ENCODE measurements around the gene LCORL. TPM values are rescaled to one million over a fixed set of nuclear protein-coding genes. Genes with fewer than 3 reads are reported as not detected.

Gene LCORL
- total RNA-seq, 1 experiment from 2014 or later: 18.0 TPM

- ChIA-PET CTCF (no interaction called here), POLR2A (no interaction called here), RAD21 (ENCODE audit: low non-redundant PET in 1 of 2, low total read pairs in 2 of 2, uncharacterized antibody in 2 of 2, unreplicated experiment in 2 of 2) (no interaction called here)
- Histone ChIP-seq H2AFZ (ENCODE audit: low read depth, low read length, poor library complexity, severe bottlenecking) (no peak overlapping the region), H3K4me1 (ENCODE audit: control insufficient read depth in 1 of 2, insufficient read depth in 2 of 2, low read length in 2 of 2) (no peaks in the 10 kb centered on the region), H3K36me3 (ENCODE audit: control insufficient read depth in 1 of 2, insufficient read depth in 2 of 2, low read length in 2 of 2) (no peaks in the 10 kb centered on the region), H3K27ac (ENCODE audit: low read depth, low read length) (no peak overlapping the region), H3K9me2 (ENCODE audit: insufficient read depth) (no peaks in the 10 kb centered on the region), H3K79me2 (ENCODE audit: insufficient read depth, low read length) (no peaks in the 10 kb centered on the region), H3K9ac (ENCODE audit: low read length) (no peak overlapping the region), H3K4me2 (ENCODE audit: low read length) (no peak overlapping the region), H3K4me3 (replicated peaks in 1 of 2; ENCODE audit: low read depth in 1 of 2, low read length in 2 of 2) (no peak overlapping the region), H3K27me3 (ENCODE audit: insufficient read depth, low read length) (no peaks in the 10 kb centered on the region), H3K9me3 (ENCODE audit: control insufficient read depth in 1 of 2, insufficient read depth in 1 of 2, low read depth in 1 of 2, low read length in 2 of 2) (0 out of 4 replicates have a peak, but pooled peaks cover 0 to 6% of the 10 kb centered on the region in 2 experiments), H4K20me1 (ENCODE audit: insufficient read depth) (no peaks in the 10 kb centered on the region)
- no peak for TF ChIP-seq YY1 (IDR thresholded peaks at IDR 0.05; ENCODE audit: extremely low read depth, insufficient replicate concordance, low read depth, low read length)
- peak; percentile 42; the same call in 1 of the 2 replicates for TF ChIP-seq CBX3 (IDR thresholded peaks at IDR 0.05; ENCODE audit: low read depth)
- BruUV-seq (replicated peaks): no TSS peak
- DNase-seq (ENCODE audit: low read depth, low spot score): no peak
- ATAC-seq: no peak
- intact Hi-C loops (cut with micrococcal nuclease): no loop called here
These were observed 41.5 kb upstream of the LCORL start for GRCh38 chr4:18063079-18063478.

- Histone ChIP-seq H3K4me3 (replicated peaks in 1 of 2; ENCODE audit: low read depth in 1 of 2, low read length in 2 of 2) (no peak overlapping the region), H3K9me2 (ENCODE audit: insufficient read depth) (no peaks in the 10 kb centered on the region; the same call in 1 of the 2 replicates), H3K9ac (ENCODE audit: low read length) (no peak overlapping the region), H2AFZ (ENCODE audit: low read depth, low read length, poor library complexity, severe bottlenecking) (no peak overlapping the region), H3K27ac (ENCODE audit: low read depth, low read length) (no peak overlapping the region), H3K9me3 (ENCODE audit: control insufficient read depth in 1 of 2, insufficient read depth in 1 of 2, low read depth in 1 of 2, low read length in 2 of 2) (no peaks in the 10 kb centered on the region), H3K79me2 (ENCODE audit: insufficient read depth, low read length) (no peaks in the 10 kb centered on the region), H3K27me3 (ENCODE audit: insufficient read depth, low read length) (no peaks in the 10 kb centered on the region), H4K20me1 (ENCODE audit: insufficient read depth) (no peaks in the 10 kb centered on the region), H3K4me2 (ENCODE audit: low read length) (no peak overlapping the region), H3K4me1 (ENCODE audit: control insufficient read depth in 1 of 2, insufficient read depth in 2 of 2, low read length in 2 of 2) (no peaks in the 10 kb centered on the region), H3K36me3 (ENCODE audit: control insufficient read depth in 1 of 2, insufficient read depth in 2 of 2, low read length in 2 of 2) (no peaks in the 10 kb centered on the region)
- no peak for DNase-seq (ENCODE audit: low read depth, low spot score)
- BruUV-seq (replicated peaks): no TSS peak
- TF ChIP-seq ZBTB33 (IDR thresholded peaks at IDR 0.05; ENCODE audit: extremely low read depth, insufficient replicate concordance, low read length) (no peak), SP1 (IDR thresholded peaks at IDR 0.05; ENCODE audit: low read depth) (no peak), POLR2A (IDR thresholded peaks at IDR 0.05; ENCODE audit: borderline replicate concordance, extremely low read depth, insufficient read depth, insufficient read length) (no peak), JUND (IDR thresholded peaks at IDR 0.05) (no peak), EGR1 (IDR thresholded peaks at IDR 0.05; ENCODE audit: low read depth) (no peak), SRF (IDR thresholded peaks at IDR 0.05; ENCODE audit: low read depth) (no peak), CTCF (IDR thresholded peaks at IDR 0.05 in 2 of 3, conservative IDR thresholded peaks at IDR 0.05 in 1 of 3; ENCODE audit: borderline replicate concordance in 1 of 3, insufficient read depth in 1 of 3, low read depth in 2 of 3, low read length in 2 of 3) (no peak), CBX3 (IDR thresholded peaks at IDR 0.05; ENCODE audit: low read depth) (no peak)
- POLR2A ChIA-PET: no interaction called here
- CTCF ChIA-PET: no interaction called here
- intact Hi-C loops (cut with micrococcal nuclease): no loop called here
- RAD21 ChIA-PET (ENCODE audit: low non-redundant PET in 1 of 2, low total read pairs in 2 of 2, uncharacterized antibody in 2 of 2, unreplicated experiment in 2 of 2): no interaction called here
- no peak for ATAC-seq
These were observed 36.4 kb upstream of the LCORL start for GRCh38 chr4:18057821-18058533.

Data from HCT116 (cell line).